Astrocyte of the spinal cord (primary cell): ENCODE measurements around the gene CGB2.
A peak's percentile ranks its signal among the peaks of the same experiment; 100 is the strongest.

ENCODE experiments used
- DNase-seq: peaks from one replicate; pipeline ENCODE4 v3.0.0; 2011; ENCODE audit warnings: low read depth, low spot score
- H3K4me3 ChIP-seq: 2 replicates; pipeline ENCODE4 v1.5.1; 2011; ENCODE audit warnings: low read depth, mild to moderate bottlenecking, low read length, moderate library complexity
- in situ Hi-C: cut with HindIII; loops from 2 replicates; pipeline ENCODE4 v1.10.0; 2017; ENCODE audit warnings: low sequenced_read_pairs
- TF ChIP-seq, protein P1 (sequence below): IDR thresholded peaks from 2 replicates; pipeline ENCODE4 v1.5.1; 2012; ENCODE audit warnings: low read depth, mild to moderate bottlenecking, low read length, inconsistent platforms

The CGB2 gene

DNA sequence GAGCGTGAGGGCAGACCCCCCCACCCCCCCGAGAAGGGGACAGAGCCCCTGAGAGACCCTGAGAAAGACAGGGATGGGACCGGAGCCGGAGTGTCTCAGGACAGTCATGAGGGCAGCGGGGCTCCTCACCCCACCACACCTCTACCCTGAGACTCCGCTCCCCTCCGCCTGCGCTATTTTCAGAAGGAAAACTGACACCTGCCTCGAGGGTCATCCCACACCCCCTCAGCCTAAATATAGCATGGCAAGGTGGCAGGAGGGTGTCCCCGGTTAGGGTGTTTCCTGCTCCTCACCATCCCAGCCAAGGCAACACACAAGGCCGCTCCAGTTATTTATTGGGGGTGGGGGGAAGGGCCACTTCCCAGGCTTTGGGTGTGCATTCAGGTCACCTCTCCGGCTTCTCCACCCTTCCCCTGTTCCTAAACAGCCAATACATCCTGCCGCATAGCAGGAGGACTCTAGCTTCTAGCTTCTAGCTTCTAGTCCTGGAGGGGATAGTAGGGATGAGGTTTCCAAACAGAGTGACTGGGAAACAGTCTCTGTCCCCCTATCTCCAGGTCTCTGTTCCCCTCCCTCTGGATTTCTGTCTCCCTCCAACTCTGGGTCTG lies 34.3 kb downstream of the CGB2 start:
- no peak for DNase-seq
- no peak overlapping the region for H3K4me3 ChIP-seq
- in situ Hi-C loops = no loop called here
- TF ChIP-seq, protein P1, sequence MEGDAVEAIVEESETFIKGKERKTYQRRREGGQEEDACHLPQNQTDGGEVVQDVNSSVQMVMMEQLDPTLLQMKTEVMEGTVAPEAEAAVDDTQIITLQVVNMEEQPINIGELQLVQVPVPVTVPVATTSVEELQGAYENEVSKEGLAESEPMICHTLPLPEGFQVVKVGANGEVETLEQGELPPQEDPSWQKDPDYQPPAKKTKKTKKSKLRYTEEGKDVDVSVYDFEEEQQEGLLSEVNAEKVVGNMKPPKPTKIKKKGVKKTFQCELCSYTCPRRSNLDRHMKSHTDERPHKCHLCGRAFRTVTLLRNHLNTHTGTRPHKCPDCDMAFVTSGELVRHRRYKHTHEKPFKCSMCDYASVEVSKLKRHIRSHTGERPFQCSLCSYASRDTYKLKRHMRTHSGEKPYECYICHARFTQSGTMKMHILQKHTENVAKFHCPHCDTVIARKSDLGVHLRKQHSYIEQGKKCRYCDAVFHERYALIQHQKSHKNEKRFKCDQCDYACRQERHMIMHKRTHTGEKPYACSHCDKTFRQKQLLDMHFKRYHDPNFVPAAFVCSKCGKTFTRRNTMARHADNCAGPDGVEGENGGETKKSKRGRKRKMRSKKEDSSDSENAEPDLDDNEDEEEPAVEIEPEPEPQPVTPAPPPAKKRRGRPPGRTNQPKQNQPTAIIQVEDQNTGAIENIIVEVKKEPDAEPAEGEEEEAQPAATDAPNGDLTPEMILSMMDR = no peak

DNA sequence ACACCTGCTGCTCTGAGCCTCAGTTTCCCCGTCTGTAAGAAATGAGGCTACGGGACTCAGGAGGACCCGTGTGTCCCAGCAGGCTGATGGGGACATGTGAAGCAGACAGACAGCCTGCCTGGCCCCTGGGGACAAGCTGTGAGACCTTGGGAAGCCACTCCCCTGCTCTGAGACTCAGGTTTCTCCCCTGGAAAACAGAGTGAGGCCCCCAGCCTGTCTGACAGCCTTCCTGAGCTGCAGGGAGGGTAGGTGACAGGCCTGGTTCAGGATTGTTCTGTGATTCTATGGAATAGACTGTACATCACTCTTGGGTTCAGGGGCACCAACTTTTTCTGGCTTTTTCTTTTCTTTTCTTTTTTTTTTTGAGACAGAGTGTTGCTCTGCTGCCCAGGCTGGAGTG lies 35.9 kb downstream of the CGB2 start:
- no peak overlapping the region for H3K4me3 ChIP-seq
- no peak for DNase-seq
- TF ChIP-seq, protein P1 = no peak
- in situ Hi-C loops = no loop called here

DNA sequence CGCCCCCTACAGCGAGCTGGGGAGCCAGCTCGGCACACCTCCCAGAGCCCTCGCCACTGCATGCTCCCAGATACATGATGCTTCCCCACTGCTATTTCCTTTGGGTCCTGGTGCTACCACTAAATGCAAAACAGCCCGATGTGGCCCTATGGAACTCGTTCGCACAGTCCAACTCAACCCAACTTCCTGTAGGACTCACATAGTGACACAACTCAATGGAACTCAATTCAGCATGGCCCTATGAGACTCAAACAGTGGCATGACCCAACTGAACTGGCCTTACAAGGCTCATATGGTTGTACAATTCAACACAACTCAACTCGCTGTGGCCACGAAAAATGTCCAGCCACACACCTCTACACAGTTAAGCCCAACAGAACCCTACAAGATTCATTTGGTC lies 37.3 kb downstream of the CGB2 start:
- TF ChIP-seq, protein P1 = no peak
- in situ Hi-C loops = no loop called here
- no peak overlapping the region for H3K4me3 ChIP-seq
- no peak for DNase-seq

DNA sequence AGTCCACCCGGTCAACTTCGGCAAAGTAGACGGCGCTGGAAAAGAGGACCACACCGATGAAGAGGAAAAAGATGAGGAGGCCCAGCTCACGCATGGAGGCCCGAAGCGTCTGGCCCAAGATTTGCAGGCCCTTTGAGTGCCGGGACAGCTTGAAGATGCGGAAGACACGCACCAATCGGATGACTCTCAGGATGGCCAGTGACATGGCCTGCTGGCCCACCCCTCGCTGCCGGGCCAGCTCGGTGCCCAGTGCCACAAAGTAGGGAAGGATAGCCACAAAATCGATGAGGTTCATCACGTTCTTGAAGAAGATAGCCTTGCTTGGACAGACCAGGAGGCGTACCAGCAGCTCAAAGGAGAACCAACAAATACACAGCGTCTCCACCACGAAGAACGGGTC lies 38.7 kb downstream of the CGB2 start:
- no peak overlapping the region for H3K4me3 ChIP-seq
- in situ Hi-C loops = no loop called here
- TF ChIP-seq, protein P1 = no peak
- DNase-seq = no peak

DNA sequence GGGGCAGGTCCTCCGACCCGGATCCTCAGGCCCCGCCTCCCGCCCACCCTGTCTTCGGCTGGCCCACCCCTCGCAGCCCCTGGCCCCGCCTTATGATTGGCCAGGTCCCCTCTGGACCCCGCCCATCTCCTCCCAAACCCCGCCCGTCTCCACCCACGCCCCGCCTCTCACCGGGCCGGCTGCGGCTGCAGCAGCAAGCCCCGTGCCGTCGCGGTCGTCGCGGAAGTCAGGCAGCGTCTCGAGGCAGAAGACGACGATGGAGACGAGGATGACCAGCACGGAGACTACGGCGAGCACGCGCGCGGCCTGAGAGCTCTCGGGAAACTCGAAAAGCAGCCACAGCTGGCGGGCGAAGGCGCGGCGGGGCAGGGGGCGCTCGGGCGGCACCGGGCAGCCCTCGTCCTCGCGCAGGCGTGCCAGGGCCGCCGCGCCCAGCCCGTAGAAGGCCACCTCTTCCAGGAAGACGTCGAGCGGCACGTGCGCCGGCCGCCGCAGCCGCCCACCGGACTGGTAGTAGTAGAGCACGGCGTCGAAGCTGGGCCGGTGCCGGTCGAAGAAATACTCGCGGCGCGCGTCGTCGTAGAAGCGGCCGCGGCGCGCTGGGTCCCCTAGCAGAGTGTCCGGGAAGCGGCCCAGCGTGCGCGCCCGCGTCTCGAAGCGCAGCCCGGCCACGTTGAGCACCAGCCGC lies 40.3 kb downstream of the CGB2 start:
- TF ChIP-seq, protein P1 = no peak
- in situ Hi-C loops = no loop called here
- H3K4me3 ChIP-seq = no peak overlapping the region
- no peak for DNase-seq

DNA sequence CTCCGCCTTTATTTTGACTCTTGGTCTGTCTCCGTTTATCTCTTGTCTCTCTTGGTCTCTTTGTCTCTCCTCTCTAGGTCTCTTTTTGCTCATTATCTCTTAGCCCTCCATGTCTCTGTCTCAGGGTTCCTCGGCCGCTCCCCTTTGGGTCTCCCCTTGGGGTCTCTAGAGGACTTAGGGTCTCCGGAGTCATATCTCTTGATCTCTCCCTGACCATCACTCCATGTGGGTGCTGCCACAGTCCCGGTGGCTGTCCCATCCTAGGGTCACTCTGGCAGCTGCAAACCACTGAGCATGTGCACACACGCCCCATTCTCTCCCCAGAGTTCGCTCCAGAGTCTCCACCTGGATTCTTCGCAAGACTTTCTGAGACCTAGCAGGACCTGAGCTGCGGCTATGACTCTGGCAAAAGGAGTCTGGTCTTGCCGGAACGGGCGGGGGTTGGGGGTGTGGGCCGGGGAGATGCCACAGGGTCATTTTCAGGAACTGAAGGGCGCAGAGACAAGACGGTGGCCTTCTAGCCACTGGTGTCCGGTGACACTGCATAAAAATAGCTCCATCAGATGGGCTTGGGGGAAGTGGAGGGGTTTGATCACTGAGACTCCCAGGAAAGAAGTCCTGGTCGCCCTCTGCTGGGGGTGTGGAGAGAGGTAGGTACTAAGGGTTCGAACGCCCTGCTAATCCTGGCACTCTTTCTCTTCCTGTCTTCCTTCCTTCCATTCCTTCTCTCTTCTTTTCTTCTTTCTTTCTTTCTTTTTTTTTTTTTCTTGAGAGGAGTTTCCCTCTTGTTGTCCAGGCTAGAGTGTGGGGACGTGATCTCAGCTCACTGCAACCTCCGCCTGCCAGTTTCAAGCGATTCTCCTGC lies 42.1 kb downstream of the CGB2 start:
- TF ChIP-seq, protein P1 = peak; percentile 30
- no peak overlapping the region for H3K4me3 ChIP-seq
- in situ Hi-C loops = no loop called here
- DNase-seq = no peak
